ENCODE results near the gene PGP. TPM values are rescaled to one million over a fixed set of nuclear protein-coding genes. Genes with fewer than 3 reads are reported as not detected.
"Not testable (repeated sequence)": the region's sequence is repeated elsewhere in the genome, so short reads cannot be mapped to it uniquely, and the experiment has no call there.

PGP gene
- total RNA-seq, 2 donors from 2014 or later, result 15.1 to 20.9 TPM

DNA sequence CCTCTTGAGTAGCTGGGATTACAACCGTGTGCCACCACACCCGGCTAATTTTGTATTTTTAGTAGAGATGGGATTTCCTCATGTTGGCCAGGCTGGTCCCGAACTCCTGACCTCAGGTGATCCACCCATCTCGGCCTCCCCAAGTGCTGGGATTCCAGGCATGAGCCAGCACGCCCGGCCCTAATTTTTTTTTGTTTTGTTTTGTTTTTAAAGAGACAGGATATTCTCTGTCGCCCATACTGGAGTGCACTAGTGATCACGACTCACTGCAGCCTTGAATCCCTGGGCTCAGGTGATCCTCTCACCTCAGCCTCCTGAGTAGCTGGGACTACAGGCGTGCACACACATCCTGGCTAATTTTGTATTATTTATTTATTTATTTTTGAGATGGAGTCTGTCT is 25.7 kb upstream of the PGP start:
- not testable (repeated sequence) for ATAC-seq, H3K9me3 Mint-ChIP-seq

DNA sequence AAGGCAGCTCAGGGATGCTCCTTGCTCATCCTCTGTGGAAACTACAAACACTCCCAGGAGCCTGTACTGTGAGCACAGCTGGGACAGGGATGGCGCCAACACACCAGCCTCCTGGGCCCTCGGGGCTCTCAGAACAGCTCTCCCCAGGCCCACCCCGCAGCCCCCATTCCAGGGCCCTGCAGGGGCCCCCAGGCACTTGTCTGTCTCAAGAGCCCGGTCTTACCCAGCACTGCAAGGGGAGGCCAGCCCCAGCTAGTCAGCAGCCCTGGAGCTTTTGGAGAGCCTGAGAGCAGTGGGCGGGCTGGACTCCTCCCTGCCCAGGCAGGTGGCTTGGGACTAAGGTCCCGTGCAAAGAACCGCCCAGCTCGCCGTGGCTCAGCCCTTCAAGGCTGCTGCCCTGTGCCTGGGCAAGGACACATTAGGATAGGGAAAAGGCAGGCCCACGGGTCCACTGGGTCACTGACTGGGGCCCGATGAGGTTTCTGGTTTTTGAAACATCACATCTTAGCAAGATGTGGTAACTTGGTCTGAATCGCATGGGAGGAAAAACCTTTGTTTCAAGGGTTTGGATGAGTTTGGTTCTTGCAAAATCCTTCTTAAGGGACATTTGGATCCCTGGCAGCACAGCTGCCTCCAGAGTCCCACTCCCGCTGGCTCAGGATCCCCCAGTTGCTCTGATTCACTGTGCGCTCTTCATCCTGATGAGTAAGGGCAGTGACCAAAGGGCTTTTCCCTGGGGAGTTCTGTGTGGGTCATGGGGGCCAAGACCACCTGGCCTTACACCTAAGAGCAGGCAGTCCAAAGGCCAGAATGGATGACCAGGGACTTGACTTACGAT is 24.4 kb upstream of the PGP start:
- peaks cover 0 to 9% of the 10 kb centered on the region in 2 donors for H3K36me3 Mint-ChIP-seq
- ATAC-seq, result no peak
- no peak overlapping the region for H3K27ac Mint-ChIP-seq

More for the DNA sequence above, 25.7 kb upstream of the PGP start:
- not testable (repeated sequence) for H3K36me3 Mint-ChIP-seq; H3K27ac Mint-ChIP-seq; DNase-seq (ENCODE audit: low spot score in 2 of 2)

DNA sequence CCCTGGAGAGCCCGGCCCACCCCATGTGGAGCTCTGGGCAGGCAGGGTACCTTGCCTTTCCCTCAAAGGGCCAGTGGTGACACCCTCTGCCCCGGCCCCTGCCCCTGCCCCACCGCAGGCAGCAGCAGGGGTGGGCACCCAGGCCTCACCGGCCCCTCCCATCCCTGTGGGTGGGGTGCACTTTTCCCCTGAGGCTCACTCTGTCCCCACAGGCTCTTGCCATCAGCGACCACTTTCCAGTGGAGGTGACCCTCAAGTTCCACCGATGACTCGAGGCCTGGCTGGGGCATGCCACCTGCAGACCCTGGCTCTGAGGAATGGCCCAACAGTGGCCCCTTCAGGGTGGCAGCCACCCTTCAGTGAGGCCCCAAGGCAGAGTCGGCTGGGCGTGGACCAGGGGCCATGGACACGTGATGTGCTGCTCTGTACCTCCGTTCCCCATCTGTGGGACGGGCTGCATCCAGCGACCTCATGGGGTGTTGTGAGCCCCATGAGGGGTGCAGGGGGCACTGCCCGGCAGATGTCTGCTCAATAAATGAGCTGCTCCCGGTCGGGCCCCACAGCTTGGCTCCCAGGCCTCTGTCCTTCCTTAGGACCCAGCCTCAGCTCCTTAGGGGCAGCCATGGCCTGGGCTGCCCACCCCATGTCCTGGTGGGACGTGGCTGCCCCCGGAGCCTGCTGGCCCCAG is 23.7 kb upstream of the PGP start:
- no peak overlapping the region for H3K27ac Mint-ChIP-seq
- no peak for ATAC-seq
- DNase-seq (ENCODE audit: low spot score in 2 of 2), result no peak
- H3K36me3 Mint-ChIP-seq, result peaks cover 0 to 9% of the 10 kb centered on the region in 2 donors
- no peaks in the 10 kb centered on the region for H3K9me3 Mint-ChIP-seq

More for the DNA sequence above, 24.4 kb upstream of the PGP start:
- no peak for DNase-seq (ENCODE audit: low spot score in 2 of 2)
- H3K9me3 Mint-ChIP-seq, result no peaks in the 10 kb centered on the region

DNA sequence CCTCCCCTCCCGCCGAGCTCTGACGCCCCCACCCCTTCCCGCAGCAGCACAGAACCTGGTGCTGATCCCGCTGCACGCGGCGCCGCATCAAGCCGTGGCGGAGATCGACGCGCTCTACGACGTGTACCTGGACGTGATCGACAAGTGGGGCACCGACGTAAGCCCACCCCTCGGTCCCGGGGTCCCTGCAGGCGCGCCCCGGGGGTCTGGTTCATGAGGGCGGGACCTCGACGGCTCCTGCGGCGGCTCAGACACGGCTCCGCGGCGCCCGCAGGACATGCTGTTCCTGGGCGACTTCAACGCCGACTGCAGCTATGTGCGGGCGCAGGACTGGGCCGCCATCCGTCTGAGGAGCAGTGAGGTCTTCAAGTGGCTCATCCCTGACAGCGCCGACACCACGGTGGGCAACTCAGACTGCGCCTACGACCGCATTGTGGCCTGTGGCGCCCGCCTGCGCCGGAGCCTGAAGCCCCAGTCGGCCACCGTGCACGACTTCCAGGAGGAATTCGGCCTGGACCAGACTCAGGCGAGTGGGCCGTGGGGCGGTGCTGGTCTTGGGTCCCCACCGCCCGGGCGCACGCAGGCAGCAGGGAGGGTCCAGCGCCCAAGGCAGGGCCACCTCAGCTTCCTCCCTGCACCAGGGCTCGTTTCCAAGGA is 23.0 kb upstream of the PGP start:
- ATAC-seq (no peak), DNase-seq (ENCODE audit: low spot score in 2 of 2) (no peak)
- H3K9me3 Mint-ChIP-seq, result no peaks in the 10 kb centered on the region
- peaks cover 0 to 9% of the 10 kb centered on the region in 2 donors for H3K36me3 Mint-ChIP-seq
- no peak overlapping the region for H3K27ac Mint-ChIP-seq

DNA sequence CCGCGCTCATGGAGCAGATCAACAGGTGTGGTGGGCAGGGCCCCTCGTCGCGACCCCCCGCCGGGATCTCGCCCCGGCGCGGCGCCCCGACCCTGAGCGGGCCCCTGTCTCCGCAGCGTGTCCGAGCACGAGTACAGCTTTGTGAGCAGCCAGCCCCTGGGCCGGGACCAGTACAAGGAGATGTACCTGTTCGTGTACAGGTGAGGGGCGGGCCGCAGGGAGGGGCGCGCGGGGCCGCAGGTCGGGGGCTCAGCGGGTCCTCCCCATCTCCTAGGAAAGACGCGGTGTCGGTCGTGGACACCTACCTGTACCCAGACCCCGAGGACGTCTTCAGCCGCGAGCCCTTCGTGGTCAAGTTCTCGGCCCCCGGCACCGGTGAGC is 22.5 kb upstream of the PGP start:
- H3K27ac Mint-ChIP-seq, result no peak overlapping the region
- ATAC-seq, result no peak

DNA sequence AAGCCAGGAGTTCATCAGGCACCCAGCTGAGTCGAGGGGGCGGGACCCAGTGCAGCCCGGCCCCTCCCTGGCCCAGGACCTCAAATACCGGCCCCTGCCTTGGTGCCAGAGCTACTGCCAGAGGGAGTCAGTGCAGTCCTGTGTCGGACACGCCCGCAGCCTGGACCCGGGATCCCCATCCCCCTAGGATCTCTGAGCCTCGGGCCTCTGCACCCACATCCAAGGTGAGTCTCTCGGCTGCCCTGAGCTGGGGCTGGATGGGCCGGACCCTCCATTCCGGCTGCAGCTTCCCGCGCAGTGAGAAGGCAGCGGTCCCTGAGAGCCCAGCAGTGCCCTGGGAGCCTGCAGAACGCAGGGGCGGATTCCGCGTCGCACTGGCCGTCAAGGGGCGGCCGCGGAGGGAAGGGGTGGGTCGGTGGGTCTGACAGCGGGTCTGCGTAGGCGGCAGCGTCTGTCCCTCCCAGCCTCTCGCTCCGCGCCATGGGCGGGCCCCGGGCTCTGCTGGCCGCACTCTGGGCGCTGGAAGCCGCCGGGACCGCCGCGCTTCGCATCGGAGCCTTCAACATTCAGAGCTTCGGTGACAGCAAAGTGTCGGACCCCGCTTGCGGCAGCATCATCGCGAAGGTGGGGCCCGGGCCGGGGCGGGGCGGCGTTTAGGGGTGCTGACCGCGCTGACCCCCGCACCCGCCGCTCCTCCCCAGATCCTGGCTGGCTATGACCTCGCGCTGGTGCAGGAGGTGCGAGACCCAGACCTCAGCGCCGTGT is 21.9 kb upstream of the PGP start, which contains the start of gene DNASE1L2:
DNASE1L2 (plus strand) TSS at position 108 of the 765 bp plus-strand sequence; CDS start at position 481, 373 bp downstream.
- Mint-ChIP-seq H3K27ac (no peak within 1 kb of the TSS), H3K36me3 (peaks cover 0 to 5% of the 10 kb centered on the region in 2 donors), H3K9me3 (no peaks in the 10 kb centered on the region)
- no peak for DNase-seq (ENCODE audit: low spot score in 2 of 2)
- ATAC-seq, result peak in 1 of 2 donors; percentile 12

More for the DNA sequence above, 22.5 kb upstream of the PGP start:
- DNase-seq (ENCODE audit: low spot score in 2 of 2), result no peak
- peaks cover 0 to 5% of the 10 kb centered on the region in 2 donors for H3K36me3 Mint-ChIP-seq
- H3K9me3 Mint-ChIP-seq, result no peaks in the 10 kb centered on the region

DNA sequence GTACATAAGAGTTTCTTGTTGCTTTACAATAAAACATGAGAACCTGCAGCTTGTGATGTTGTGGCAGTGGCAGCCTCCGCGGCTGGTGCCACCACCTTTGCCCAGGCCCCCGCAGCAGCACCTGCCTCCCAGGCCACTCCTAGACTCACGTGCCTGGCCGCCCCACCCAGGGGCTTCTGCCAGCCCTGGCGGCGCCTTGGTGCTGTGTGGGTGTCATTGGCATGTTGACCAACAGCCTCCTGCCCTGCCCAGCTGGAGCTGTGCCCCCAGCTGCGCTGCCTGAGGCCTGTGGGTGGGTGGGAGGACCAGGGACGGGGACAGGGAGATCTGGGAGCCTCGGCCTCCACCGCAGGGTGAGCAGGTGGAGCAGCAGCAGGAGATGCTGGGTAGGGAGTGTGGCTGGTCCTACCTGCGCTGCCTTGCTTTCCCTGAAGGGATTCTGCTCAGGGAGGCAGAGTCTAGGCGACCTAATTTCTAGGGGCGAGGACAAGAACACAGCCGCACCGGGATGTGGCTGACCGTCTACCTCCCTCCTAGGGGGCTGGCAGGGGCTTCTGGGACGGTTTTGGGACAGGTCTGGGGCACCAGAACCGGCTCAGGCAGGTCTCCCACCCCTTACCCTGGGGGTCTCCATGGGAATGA is 21.2 kb upstream of the PGP start:
- ATAC-seq (peak in 1 of 2 donors; percentile 2), DNase-seq (ENCODE audit: low spot score in 2 of 2) (no peak)
- H3K9me3 Mint-ChIP-seq, result no peaks in the 10 kb centered on the region
- no peak overlapping the region for H3K27ac Mint-ChIP-seq
- H3K36me3 Mint-ChIP-seq, result peaks cover 0 to 5% of the 10 kb centered on the region in 2 donors

DNA sequence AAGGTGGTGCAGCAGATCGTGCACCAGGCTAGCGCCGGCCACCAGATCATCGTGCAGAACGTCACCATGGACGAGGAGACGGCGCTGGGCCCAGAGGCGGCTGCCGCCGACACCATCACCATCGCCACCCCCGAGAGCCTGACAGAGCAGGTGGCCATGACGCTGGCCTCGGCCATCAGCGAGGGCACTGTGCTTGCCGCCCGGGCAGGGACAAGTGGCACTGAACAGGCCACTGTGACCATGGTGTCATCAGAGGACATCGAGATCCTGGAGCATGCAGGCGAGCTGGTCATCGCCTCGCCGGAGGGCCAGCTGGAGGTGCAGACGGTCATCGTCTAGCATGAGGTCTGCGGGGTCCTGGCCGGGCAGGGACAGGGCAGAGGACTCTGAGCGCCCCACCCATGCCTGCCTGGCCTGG is 20.6 kb upstream of the PGP start:
- DNase-seq (ENCODE audit: low spot score in 2 of 2), result no peak
- no peak for ATAC-seq
- H3K36me3 Mint-ChIP-seq, result peaks cover 0 to 5% of the 10 kb centered on the region in 2 donors
- no peaks in the 10 kb centered on the region for H3K9me3 Mint-ChIP-seq
- no peak overlapping the region for H3K27ac Mint-ChIP-seq

DNA sequence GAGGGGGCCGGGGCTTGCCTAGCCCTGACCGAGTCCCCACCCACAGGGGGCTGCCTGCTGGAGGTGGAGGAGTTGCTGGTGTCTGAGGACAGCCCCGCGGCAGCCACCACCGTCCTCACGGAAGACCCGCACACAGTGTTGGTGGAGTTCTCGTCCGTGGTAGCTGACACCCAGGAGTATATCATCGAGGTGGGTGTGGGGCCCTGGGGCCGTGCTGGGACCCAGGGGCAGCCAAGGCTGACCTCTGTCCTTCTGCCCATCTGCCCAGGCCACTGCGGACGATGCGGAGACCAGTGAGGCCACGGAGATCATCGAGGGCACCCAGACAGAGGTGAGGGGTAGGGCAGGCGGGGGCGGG is 20.2 kb upstream of the PGP start:
- no peak for DNase-seq (ENCODE audit: low spot score in 2 of 2)
- Mint-ChIP-seq H3K9me3 (no peaks in the 10 kb centered on the region), H3K36me3 (peaks cover 0 to 8% of the 10 kb centered on the region in 2 donors), H3K27ac (no peak overlapping the region)
- no peak for ATAC-seq

DNA sequence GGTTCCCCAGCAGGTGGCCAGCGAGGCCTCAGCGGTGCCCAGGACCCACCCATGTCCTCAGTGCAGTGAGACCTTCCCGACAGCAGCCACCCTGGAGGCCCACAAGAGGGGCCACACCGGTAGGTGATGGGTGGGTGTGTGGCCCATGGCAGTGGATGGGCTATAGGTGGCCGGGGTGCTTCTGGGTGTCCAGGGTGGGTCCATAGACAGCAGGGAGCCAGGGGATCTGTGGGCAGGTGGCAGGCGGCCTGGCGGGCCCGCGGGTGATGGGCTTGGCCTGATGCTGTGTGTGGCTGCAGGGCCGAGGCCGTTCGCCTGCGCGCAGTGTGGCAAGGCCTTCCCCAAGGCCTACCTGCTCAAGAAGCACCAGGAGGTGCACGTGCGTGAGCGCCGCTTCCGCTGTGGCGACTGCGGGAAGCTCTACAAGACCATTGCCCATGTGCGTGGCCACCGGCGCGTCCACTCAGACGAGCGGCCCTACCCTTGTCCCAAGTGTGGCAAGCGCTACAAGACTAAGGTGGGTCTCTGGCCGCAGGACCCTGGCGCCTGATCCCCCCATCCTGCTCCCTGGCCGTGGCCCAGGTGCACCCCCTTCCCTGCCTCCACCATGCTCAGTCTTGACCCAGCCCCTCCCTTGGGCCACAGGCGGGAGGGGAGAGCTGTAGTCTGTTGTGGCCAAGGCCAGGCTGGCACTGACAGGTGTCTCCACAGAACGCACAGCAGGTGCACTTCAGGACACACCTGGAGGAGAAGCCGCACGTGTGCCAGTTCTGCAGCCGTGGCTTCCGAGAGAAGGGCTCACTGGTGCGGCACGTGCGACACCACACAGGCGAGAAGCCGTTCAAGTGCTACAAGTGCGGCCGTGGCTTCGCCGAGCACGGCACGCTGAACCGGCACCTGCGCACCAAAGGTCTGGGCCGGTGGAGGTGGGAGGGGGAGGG is 19.5 kb upstream of the PGP start:
- no peaks in the 10 kb centered on the region for H3K9me3 Mint-ChIP-seq
- ATAC-seq (no peak), DNase-seq (ENCODE audit: low spot score in 2 of 2) (no peak)
- H3K27ac Mint-ChIP-seq, result no peak overlapping the region
- H3K36me3 Mint-ChIP-seq, result peaks cover 0 to 12% of the 10 kb centered on the region in 2 donors

DNA sequence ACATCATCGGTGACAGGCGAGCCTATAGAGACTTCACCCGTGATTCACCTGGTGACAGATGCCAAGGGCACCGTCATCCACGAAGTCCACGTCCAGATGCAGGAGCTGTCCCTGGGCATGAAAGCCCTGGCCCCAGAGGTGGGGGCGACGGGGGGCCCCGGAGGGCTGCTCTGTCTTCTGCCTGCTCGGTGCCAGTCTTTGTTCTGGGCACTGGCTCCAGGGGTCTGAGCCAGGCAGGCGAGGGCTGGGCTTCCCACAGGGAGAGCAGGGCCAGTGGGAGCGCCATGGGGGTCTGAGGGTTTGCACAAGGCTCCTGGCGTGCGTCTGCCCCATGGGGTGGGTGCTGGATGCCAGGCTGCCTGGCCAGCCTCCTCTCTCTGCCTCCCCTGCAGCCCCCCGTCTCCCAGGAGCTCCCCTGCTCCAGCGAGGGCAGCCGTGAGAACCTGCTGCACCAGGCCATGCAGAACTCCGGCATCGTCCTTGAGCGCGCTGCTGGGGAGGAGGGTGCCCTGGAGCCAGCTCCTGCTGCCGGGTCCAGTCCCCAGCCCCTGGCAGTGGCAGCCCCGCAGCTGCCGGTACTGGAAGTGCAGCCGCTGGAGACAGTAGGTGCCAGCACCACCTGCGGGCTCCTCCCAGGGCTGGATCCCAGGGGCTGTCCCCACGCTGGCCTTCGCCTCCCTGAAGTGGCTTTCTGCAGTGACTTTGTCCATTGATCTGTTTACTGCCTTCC is 18.6 kb upstream of the PGP start:
- Mint-ChIP-seq H3K36me3 (peaks cover 0 to 12% of the 10 kb centered on the region in 2 donors), H3K9me3 (no peaks in the 10 kb centered on the region), H3K27ac (no peak overlapping the region)
- DNase-seq (ENCODE audit: low spot score in 2 of 2) (no peak), ATAC-seq (no peak)

DNA sequence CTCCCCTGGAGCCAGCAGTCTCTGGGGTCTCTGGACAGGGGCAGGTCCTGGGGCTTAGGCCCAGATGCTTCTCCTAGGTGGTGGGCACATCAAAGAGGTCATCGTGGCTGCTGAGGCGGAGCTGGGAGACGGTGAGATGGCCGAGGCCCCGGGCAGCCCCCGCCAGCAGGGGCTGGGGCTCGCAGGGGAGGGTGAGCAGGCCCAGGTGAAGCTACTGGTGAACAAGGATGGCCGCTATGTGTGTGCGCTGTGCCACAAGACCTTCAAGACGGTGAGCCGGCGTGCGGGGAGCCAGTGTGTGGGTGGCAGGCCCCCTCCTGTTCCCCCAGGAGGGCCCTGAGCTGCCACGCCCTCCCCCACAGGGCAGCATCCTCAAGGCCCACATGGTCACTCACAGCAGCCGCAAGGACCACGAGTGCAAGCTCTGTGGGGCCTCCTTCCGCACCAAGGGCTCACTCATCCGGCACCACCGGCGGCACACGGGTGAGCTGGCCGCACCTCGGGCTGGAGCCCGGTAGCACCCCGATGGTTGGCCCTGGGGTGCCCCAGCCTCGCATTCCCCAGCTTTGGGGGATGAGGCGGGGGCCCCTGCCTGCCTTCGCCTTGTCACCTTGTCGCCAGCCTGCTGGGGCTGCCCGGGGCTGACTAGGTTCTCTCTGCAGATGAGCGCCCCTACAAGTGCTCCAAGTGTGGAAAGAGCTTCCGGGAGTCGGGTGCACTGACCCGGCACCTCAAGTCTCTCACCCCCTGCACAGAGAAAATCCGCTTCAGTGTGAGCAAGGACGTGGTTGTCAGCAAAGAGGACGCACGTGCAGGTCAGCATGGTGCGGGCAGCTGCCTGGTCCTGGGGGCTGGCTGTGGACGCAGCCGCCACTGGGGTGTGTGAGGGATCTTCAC is 17.7 kb upstream of the PGP start:
- Mint-ChIP-seq H3K36me3 (peaks cover 0 to 12% of the 10 kb centered on the region in 2 donors), H3K27ac (no peak overlapping the region), H3K9me3 (no peaks in the 10 kb centered on the region)
- ATAC-seq (no peak), DNase-seq (ENCODE audit: low spot score in 2 of 2) (no peak)

DNA sequence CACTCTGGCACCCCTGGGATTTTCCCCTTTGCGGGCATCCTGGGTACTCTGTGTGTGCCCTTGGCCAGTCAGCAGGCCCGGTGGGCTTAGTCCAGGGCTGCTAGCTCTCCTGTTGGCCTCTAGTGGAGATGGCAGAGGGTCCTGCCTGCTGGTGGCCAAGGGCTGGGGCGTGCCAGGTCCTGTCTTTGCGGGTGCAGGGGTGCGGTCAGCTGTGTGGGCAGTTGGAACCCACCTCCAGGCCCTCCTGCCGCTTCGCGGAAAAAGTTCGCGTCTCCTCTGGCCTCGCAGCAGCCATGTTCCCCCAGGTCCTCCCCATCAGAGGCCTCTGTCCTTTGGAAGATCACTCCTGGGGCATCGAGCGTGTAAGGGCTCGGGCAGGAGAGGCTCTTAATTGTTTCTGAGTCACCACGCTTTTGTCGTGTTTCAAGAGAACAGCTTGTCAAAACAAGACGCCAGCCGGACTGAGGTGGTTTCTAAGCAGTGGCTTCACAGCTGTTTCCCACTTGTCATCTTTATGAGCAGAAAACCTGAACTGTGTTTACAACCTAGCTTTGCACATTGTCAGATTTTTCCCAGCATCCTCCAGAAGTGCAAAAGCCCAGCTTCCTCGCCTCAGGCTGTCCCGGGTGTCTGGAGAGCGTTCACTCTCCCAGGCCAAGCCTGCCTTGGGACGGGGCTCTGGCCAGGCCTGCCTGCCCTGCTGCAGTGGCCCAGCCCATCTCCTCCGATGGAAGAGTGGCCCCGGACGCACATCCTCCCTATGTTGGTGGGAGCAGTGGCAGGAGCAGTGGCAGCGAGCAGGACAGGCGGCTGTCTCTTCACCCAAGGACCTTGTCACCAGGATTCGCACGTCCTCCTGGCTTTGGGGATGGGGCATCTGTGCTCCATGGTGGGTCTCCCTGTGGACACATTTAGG is 16.6 kb upstream of the PGP start:
- ATAC-seq (no peak), DNase-seq (ENCODE audit: low spot score in 2 of 2) (no peak)
- H3K36me3 Mint-ChIP-seq, result peaks cover 0 to 12% of the 10 kb centered on the region in 2 donors
- H3K9me3 Mint-ChIP-seq, result no peaks in the 10 kb centered on the region
- no peak overlapping the region for H3K27ac Mint-ChIP-seq
